WI38 (cell line): Measurements from ENCODE around the gene SYNDIG1.

ENCODE experiments used
- H3K4me3 ChIP-seq: 2 replicates; pipeline ENCODE4 v1.5.1; 2011; ENCODE audit warnings: low read depth, mild to moderate bottlenecking, control low read depth, low read length
- TF ChIP-seq, protein P1 (sequence below): IDR thresholded peaks from 2 replicates; pipeline ENCODE4 v1.5.1; 2012; ENCODE audit warnings: low read depth, mild to moderate bottlenecking, control low read depth, low read length

Gene SYNDIG1

GRCh38 chr20:24566656-24567055, 97.2 kb downstream of the SYNDIG1 start:
- no peak overlapping the region for H3K4me3 ChIP-seq

GRCh38 chr20:24567508-24567907, 98.1 kb downstream of the SYNDIG1 start:
- no peak overlapping the region for H3K4me3 ChIP-seq
- TF ChIP-seq, protein P1, sequence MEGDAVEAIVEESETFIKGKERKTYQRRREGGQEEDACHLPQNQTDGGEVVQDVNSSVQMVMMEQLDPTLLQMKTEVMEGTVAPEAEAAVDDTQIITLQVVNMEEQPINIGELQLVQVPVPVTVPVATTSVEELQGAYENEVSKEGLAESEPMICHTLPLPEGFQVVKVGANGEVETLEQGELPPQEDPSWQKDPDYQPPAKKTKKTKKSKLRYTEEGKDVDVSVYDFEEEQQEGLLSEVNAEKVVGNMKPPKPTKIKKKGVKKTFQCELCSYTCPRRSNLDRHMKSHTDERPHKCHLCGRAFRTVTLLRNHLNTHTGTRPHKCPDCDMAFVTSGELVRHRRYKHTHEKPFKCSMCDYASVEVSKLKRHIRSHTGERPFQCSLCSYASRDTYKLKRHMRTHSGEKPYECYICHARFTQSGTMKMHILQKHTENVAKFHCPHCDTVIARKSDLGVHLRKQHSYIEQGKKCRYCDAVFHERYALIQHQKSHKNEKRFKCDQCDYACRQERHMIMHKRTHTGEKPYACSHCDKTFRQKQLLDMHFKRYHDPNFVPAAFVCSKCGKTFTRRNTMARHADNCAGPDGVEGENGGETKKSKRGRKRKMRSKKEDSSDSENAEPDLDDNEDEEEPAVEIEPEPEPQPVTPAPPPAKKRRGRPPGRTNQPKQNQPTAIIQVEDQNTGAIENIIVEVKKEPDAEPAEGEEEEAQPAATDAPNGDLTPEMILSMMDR = no peak

More at GRCh38 chr20:24566656-24567055, 97.2 kb downstream of the SYNDIG1 start:
- TF ChIP-seq, protein P1 = no peak

- TF ChIP-seq, protein P1 = no peak
- H3K4me3 ChIP-seq = no peak overlapping the region
Measured at GRCh38 chr20:24568842-24569241, 99.4 kb downstream of the SYNDIG1 start.

DNA sequence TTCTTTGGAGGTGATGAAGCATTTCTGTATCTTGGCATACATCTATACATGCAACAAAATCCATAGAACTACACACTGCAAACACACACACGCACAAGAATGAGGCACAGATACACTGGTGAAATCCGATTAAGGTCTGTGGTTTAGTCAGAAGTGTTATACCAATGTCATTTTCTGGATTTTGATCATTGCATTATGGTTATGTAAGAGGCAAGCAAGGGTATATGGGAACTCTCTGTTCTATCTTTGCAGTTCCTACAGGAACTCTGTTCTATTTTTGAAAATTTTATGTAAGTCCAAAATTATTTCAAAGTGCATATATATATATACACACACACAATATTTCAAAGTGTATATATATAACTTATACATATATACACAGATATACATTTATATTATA, 101.7 kb downstream of the SYNDIG1 start:
- H3K4me3 ChIP-seq = no peak overlapping the region
- TF ChIP-seq, protein P1 = no peak

DNA sequence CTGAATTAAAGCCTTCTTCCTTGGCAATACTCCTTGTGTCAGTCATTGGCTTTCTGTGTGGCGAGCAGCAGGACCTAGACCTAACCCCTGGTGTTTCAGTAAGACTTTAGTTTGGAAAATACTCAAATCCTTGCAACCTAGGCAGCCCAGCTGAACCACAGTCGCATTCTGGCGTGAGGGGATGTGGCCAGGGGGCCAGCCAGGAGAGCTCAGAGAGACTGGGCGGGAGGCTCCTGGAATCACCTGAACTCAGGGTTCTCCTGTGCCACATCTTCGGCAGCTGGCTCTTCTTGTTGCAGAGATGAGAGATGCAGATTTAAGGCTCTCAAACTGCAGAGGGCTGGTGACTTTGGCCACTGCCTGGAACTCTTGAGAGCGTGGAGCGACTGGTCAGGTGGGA, 102.7 kb downstream of the SYNDIG1 start:
- H3K4me3 ChIP-seq = no peak overlapping the region
- TF ChIP-seq, protein P1 = no peak

GRCh38 chr20:24572862-24573261, 103.4 kb downstream of the SYNDIG1 start:
- H3K4me3 ChIP-seq = no peak overlapping the region
- TF ChIP-seq, protein P1 = no peak

DNA sequence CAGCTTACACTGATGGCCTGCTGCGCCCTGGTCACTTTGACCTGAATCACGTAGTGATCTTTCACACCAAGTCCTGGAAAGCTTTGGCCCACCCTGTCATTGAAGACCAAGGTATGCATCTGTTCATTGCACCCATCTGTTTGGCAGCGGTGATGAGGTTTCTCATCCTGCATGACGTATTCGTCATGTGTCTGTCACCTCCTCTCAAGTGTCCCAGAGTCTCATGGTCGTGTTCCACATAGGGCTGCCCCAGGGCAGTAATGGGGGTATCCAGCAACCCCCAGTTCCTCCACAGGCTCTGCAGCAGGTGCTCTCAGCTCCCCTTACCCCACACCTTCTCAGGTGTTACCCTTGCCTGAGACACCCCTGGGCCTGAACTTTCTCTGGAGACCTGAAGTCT, 104.1 kb downstream of the SYNDIG1 start:
- no peak overlapping the region for H3K4me3 ChIP-seq
- TF ChIP-seq, protein P1 = no peak
